ENCODE data around the gene C1QTNF1.

Gene C1QTNF1

GRCh38 chr17:78992542-78993212 lies 31.3 kb upstream of the C1QTNF1 start:
- no peak for DNase-seq (ENCODE audit: low read depth, low spot score)

GRCh38 chr17:78993241-78993956 lies 30.6 kb upstream of the C1QTNF1 start:
- DNase-seq (ENCODE audit: low read depth, low spot score): no peak

GRCh38 chr17:78993981-78994671 lies 29.8 kb upstream of the C1QTNF1 start:
- no peak for DNase-seq (ENCODE audit: low read depth, low spot score)

GRCh38 chr17:78995022-78995760 lies 28.8 kb upstream of the C1QTNF1 start:
- no peak for DNase-seq (ENCODE audit: low read depth, low spot score)

- DNase-seq (ENCODE audit: low read depth, low spot score): no peak
Observed at GRCh38 chr17:78995761-78996451, 28.1 kb upstream of the C1QTNF1 start.

- DNase-seq (ENCODE audit: low read depth, low spot score): no peak
Observed at GRCh38 chr17:78996781-78997201, 27.2 kb upstream of the C1QTNF1 start.

- no peak for DNase-seq (ENCODE audit: low read depth, low spot score)
Observed at GRCh38 chr17:78997231-78997741, 26.7 kb upstream of the C1QTNF1 start.

- DNase-seq (ENCODE audit: low read depth, low spot score): no peak
Observed at GRCh38 chr17:78997881-78998280, 26.1 kb upstream of the C1QTNF1 start.

GRCh38 chr17:78998311-78999055 lies 25.5 kb upstream of the C1QTNF1 start:
- no peak for DNase-seq (ENCODE audit: low read depth, low spot score)

- DNase-seq (ENCODE audit: low read depth, low spot score): no peak
Observed at GRCh38 chr17:78999056-78999768, 24.8 kb upstream of the C1QTNF1 start.

GRCh38 chr17:78999947-79000395 lies 24.0 kb upstream of the C1QTNF1 start:
- DNase-seq (ENCODE audit: low read depth, low spot score): no peak

GRCh38 chr17:79000396-79001189 lies 23.4 kb upstream of the C1QTNF1 start:
- no peak for DNase-seq (ENCODE audit: low read depth, low spot score)

GRCh38 chr17:79001190-79002020 lies 22.6 kb upstream of the C1QTNF1 start:
- DNase-seq (ENCODE audit: low read depth, low spot score): no peak

GRCh38 chr17:79002291-79002690 lies 21.7 kb upstream of the C1QTNF1 start:
- DNase-seq (ENCODE audit: low read depth, low spot score): no peak

GRCh38 chr17:79002796-79003593 lies 21.0 kb upstream of the C1QTNF1 start:
- DNase-seq (ENCODE audit: low read depth, low spot score): no peak

- no peak for DNase-seq (ENCODE audit: low read depth, low spot score)
Observed at GRCh38 chr17:79003661-79004411, 20.1 kb upstream of the C1QTNF1 start.

Measured in smooth muscle cell of the brain vasculature (primary cell).